GM21423 (cell line): ENCODE data around the gene SCAF1.

Experiments used
- ATAC-seq: cut with Tn5 transposase; IDR thresholded peaks from one replicate; pipeline ENCODE4 v1.9.1; 2021; ENCODE audit warnings: mild to moderate bottlenecking, moderate library complexity; ENCODE audit not compliant: unreplicated experiment

The SCAF1 gene

DNA sequence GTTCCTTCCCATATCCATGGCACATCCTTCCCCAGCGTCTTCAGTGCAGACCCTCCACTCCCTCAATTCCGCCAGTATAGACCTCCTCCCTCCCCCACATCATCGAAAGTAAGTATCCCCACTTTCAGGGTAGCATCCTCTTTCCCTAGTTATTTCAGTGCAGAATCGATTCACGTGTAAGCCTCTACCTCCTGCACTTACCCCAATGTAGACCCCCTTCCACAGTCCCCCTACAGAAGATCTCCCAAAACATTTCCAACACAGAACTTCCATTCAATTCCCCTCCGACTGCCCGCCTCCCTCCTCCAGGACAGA is 23.0 kb downstream of the SCAF1 start:
- ATAC-seq, result no peak

DNA sequence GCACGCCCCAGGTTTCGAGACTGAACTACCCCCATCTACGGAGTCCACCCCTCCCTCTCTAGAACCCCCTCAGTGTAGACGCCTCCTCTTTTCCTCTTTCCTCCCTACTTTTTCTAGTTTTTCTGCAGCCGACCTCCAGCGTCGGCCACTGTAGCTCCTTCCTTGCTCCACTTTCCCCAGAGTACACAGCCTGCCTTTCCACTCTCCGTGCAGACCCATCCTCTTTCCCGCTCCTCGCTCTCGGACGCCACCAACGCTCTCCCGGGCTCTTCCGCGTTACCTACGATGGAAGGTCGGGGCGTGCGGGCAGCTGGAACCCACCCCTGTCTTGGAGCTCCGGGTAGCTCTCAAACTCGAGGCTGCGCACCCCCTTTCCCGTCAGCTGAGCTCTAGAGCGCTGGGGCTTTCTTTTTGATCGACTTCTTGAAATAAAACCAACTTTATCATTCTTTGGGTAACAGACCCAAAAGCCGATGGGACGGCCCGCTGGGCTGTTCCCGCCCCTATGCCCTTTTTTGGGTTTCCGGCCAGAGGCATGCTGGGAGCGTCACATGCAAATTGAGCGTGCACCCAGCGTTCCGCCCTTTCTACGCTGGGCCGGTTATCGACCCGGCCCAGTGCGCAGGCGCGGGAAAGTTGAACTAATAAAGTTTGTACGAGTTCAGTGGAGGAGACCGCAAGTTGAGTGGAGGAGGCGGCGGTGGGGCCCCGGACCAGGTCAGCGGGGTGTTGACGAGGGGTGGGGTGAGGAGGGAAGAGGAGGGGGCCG is 23.5 kb downstream of the SCAF1 start, which contains the start of the genes BCL2L12 and IRF3:
Gene BCL2L12 (plus strand): TSS at position 583 of the 769 bp plus-strand sequence. CDS start 760 bp downstream, outside the sequence.
Gene IRF3 (minus strand): TSS at position 507 of the 769 bp plus-strand sequence. CDS start 1,019 bp downstream, outside the sequence.
- ATAC-seq, result peak; percentile 88

DNA sequence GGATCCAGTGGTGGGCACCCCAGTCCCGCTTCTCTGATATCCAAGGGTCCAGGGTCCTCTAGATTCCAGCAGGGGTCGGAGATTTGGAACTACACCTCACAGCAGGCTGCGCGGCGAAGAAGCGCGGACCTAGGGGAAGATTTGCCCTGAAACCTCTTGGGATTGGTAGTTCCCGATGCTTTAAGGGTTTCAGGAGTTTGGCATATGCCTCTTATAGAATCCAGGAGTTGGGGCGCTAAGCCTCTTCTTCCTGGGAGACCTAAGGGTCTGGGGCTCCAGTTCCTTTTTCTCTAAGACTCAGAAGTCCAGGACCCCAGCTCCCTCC is 24.1 kb downstream of the SCAF1 start:
- ATAC-seq, result no peak

DNA sequence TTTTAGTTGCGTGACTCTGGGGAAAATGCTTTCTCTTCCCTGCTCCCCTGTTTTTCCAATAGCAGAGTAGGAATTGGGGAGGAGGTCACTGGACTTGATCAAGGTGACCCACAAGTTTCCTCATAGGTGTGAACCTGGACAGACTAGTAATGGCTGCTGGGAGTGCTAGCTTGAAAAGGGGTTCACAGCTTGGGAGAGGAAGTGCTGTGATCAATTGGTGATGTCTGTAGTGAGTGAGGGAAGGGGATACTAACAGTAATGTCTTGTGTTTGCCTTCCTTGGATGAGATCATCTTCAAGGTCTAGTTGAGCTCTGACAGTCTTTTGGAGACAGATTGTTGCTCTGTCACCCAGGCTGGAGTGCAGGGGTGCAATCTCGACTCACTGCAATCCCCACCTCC is 25.5 kb downstream of the SCAF1 start:
- no peak for ATAC-seq

DNA sequence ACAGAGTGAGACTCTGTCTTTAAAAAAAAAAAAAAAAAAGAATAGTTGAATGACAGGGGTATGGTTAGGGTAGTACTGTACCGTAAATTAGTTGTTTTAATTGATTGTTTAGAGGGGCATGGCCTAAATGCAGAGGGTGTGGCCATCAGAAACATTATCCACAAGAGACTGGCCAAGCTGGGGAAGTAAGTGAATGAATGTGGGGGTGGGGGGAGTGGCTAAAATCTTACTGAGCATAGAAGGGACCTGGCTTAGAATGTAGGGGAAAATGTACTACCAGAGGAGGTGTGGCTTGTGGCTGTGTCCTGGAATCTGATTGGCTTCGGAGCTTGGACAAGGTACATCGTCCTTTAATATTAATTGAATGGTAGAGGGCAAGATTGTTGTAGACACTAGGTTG is 27.5 kb downstream of the SCAF1 start:
- no peak for ATAC-seq

DNA sequence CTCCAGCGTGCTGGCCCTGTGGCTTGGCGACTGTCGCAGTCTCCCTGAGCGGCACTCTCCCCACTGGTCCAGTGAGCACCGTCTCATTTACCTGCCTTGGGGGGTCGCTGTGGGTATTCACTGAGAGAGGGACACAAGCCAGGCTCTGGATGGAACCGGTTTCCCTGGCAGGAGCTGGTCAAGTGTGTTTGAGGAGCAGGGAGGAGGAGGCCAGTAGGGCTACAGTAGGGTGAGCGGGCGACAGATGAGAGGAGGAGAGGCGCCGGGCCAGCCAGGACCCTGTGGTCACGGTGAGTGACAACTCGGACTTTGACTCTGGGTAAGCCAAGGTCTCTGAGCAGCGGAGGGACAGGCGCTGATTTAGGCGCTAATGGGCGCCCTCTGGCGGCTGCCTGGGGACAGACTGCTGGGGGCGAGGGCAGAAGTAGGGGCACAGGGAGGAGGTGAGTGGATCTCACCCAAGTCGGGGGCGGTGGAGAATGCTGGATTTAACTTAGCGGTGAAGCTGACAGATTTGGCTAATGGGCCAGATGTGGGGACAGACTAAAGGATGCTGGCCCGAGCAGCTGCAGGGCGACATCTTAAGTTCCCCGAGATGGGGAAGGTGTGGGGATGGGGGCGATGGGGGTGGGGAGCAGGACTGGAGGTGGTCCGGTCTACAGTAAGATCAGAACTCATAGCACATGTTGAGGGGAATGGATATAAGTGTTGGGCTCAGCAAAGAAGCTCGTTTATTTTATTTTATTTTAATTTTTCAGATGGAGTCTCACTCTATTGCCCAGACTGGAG is 30.3 kb downstream of the SCAF1 start:
- ATAC-seq, result no peak

DNA sequence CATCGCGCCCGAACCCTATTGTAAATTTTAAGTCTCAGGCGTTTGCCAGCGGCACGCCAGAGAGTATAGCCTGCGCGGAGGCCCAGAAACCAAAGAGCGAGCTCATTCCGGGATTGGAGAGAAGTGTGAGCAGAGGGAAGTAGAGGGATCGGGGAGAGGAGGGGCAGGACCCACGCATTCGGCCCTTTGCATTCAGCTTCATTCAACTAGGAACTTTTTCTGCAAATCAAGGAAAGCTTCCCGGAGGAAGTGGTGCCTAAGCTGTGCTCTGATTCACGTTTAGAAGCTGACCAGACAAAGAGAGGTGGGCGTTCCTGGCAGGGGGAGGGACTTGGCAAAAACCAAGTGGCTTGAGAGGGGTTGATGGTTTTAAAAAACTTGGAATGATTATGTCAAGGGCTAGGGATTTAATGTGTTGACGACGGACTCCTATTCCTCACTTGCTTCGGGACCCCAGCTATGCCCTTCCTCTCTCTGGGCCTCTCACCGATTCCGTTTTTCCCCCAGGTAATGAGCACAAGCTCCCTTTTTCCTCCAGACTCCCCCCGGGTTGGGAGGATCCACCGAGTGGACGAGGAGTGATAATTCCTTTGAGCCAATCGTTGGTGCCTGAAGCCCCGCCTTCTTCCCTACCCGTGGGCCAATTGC is 34.3 kb downstream of the SCAF1 start:
- no peak for ATAC-seq

DNA sequence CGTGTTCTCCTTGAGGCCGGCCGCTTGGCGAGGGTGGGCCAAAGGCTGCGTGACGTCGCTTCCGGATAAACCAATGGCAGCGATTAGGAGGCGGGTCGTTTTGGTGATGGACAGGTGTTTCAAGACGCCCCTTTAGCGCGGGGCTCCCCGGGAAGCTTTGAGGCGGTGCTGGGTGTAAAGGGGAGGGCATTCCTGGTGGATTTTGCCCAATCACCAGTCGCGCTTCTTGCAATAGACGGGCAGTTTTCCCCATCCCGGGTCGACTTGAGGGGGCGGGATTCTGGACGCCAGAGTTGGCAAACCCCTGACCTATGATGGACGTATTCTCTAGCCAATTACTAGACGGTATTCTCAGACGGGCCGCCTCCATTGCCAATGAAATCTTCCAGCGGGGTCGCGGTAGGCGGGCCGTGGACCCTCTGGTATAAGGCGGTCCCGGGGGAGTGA is 34.8 kb downstream of the SCAF1 start:
- ATAC-seq, result peak; percentile 70

DNA sequence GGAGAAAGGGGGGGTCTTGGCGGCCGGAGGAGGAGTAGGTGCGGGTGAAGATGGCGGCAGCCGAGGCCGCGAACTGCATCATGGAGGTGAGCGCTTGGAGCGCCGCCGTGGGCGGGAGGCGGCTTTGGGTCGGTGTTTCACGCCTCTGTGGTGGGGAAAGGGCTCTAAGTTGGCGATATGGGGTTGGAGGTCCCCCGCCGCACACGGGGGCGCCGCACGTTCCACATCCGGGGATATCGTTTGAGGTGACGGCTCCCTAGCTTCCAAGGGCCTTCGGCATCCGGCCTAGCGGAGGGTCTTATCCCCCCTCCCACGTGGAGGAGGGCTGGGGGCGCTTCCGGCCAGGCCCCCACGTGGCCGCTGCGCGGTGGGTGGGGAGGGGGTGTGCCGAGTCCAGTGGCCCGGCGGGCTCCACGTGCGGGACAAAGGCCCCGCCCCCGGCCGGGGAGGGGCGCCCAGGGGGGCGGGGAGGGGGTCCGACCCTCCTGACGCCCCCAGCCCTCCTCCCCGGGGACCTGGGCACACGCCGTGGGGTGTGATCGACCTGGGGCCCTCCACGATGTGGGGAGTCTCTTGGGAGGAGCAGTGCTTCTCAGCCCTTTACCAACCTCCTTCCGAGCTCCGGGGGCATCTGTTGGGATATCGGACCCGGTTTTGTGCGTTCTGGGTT is 35.4 kb downstream of the SCAF1 start, which contains the start of gene PRMT1:
Gene PRMT1 (plus strand): TSS at position 41 of the 670 bp plus-strand sequence. CDS start 10 bp downstream, at position 51.
- ATAC-seq, result no peak

DNA sequence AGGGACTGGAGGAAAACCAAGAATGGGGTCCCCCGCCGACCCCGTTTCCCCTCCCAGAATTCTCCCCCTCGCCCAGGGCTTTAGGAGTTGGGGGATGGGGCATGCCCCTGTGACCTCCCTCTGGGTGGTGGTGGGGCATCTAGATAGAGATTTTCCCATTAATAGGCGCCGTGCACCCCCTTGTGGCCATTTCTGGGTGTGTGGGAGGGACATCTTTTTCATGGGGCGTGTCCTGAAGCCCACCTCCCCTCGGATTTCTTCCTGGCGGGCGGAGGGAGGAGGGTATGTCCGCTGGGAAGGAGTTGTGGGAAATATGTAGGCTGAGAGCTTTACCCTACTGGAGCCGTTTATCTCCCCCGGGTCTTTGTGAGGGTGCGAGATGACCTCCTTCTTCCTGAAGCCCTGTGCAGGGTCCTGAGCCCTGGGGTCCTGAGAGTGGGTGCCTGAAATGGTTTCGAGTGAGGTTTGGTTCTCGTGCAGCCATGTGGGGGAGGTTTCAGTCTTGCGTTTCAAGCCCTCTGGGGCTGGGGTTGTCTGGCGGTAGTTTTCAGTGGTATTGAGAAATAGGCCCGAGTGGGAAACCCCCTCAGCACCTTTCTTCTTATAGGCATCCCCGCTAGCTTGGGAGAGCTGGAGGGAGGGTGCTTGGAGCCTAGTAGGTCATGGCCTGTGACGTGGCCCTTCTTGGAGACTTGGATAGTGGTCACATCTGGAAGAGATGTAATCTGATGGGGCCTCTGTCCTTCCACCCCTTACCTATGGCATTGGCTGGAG is 36.1 kb downstream of the SCAF1 start:
- no peak for ATAC-seq

DNA sequence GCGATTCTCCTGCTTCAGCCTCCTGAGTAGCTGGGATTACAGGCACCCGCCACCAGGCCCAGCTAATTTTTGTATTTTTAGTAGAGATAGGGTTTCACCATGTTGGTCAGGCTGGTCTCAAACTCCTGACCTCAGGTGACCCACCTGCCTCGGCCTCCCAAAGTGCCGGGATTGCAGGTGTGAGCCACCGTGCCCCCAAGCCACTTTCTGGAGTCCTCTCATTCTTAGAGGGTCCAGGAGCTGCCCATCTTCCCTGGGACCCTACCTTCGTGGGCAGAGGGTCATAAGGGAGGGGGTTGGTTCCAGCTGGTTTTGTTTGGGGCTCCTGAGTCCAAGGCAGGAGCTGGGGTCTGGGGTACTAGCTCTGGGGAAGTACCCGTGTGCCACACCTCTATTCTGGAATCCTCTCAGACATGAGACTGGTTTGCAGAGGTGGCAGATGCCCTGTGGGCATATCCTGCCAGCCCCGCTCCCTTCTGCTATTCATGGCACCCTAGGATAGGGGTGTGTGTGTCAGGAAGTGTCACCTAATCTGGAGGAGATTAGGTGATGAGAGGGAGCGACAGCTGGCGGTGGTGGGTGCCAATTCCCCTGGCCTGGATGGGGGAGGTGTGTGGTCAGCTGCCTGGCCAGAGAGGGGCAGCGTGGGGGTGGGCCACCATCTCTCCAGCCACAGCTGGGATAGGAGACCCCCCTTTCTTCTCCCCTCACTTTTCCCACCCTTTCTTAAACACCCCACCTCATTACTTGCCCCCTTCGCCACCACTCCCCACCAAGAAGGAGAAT is 37.2 kb downstream of the SCAF1 start:
- ATAC-seq, result no peak

DNA sequence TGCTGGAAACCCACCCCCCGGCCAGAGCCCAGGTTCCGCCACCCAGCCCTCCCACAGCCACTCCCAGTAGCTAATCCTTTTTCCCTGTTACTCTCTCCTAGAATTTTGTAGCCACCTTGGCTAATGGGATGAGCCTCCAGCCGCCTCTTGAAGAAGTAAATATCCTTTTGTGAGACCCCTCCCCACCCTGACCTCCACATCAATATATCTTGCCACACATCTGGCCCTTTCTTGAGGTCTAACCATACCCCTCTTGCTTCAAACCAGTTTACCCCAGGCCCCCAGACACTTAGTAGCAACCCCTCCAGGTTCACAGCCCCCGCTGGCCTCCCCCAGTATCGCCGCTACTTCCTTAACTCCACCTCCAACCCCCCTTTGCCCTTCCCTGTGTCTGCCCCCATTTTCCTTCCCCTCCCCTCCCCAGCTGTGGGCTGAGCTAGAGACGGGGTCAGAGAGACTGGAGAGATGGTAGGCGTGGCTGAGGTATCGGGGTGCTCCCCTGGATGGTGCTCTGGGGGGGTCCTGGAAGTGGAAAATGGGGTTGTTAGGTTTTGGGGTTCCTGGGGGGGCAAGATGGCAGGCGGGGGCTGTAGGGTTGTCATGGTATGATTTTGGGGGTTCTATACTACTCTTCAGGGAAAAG is 37.9 kb downstream of the SCAF1 start:
- ATAC-seq, result no peak

DNA sequence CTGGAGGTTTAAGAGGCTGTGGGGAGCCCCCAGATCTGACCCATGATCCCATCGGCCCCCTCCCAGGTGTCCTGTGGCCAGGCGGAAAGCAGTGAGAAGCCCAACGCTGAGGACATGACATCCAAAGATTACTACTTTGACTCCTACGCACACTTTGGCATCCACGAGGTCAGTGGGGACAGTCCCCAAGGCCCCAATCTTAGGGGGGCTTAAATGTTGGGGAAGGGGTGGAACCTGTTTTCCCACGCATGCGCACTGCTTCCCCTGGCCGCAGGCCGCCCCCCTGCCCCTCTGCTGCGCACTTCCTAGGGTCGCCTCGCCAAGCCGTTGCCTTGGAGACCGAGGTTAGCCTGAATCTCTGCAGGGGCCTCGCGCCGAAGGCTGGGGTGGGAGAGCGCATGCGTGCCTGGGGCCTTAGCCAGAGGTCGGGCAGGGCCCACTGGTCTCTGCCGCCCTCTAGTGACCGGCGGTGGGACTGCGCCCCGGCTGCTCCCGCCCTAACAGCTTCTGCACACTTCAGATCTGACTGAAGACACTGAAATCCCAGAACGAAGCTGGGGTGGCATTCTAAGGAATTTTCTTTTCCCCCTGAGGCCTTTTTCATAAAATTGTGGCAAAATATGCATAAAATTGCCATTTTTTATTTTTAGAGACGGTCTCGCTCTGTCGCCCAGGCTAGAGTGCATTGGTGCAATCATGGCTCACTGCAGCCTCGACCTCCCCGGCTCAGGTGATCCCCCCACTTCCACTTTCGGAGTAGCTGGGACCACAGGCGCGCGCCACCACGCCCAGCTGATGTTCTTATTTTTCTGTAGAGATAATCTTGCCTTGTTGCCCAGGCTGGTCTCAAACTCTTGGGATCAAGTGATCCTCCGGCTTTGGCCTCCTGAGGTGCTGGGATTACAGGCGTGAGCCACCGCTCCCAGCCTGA is 38.7 kb downstream of the SCAF1 start:
- no peak for ATAC-seq

DNA sequence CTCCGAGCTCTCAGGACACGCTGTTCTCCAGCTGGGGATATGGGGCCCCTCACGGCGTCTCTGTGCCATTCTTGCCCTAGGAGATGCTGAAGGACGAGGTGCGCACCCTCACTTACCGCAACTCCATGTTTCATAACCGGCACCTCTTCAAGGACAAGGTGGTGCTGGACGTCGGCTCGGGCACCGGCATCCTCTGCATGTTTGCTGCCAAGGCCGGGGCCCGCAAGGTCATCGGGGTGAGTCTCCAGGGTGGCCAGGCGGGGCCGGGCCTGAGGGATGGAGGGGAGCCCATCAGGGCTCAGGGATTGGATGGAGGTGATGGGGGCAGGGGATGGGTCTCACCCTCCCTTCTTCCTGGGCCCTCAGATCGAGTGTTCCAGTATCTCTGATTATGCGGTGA is 39.8 kb downstream of the SCAF1 start:
- ATAC-seq, result no peak

DNA sequence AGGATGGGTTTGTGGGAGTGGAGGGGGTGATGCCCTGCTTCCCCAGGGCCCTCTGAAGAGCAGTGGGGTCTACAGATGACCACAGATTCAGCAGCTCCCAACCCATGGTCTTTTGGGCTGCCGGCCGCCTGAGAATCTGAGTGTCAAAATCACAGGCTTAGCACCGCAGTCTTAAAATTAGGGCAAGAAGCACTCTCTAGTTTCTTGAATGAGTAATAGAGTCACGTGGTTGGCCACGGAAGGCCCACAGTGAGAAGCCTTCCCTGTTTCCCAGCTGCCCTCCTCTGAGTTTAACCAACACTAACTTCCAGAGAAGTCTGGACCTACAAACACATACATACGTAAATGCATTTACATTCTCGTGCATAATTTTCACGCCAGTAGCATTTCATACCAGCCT is 40.3 kb downstream of the SCAF1 start:
- no peak for ATAC-seq

DNA sequence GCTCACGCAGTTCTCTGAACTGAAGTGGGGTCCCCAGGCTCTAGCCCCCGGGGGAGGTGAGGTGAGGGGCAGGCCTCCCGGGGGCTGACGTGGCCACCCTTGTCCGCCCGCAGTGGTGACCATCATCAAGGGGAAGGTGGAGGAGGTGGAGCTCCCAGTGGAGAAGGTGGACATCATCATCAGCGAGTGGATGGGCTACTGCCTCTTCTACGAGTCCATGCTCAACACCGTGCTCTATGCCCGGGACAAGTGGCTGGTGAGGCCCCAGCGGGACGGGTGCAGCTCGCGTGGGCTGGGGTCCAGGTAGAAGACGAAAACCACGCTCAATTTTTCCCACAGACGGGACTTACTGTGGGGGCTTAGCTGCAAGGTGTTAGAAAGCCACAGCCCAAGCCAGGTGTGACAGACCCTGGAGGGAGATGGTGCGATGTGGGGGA is 41.8 kb downstream of the SCAF1 start:
- no peak for ATAC-seq

DNA sequence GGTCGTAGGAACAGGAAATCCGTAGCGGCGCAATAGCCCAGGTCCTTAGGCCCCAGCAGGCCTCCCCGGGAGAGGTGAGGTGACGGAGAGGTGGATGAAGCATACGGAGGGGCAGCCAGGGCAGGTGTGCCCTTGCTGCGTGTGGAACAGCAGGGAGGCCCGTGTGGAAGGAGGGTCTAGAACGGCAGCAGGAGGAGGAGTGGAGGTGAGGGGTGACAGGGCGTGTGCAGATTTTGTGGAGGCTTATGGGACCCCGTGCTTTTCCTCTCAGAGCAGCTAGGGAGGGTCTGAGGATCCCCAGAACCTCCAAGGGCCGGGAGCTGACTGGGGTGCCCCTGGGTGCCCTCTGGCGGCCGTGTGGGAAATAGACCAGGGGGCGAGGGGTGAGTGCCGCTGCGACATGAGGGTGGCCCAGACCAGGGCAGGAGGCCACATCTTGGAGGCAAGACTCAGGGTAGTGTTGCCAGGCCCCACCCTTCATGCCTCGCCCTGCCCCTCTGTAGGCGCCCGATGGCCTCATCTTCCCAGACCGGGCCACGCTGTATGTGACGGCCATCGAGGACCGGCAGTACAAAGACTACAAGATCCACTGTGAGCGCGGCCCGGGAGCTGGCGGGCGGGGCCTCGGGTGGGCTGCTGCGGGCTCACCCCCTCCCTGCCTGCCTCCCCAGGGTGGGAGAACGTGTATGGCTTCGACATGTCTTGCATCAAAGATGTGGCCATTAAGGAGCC is 42.4 kb downstream of the SCAF1 start:
- ATAC-seq, result no peak
